Astrocyte (in vitro differentiated cells and primary cell): Measurements from ENCODE around the gene STMND1. TPM values are rescaled to one million over a fixed set of nuclear protein-coding genes. Genes with fewer than 3 reads are reported as not detected.

ENCODE experiments used
- DNase-seq: peaks from one replicate; pipeline ENCODE4 v3.0.0-alpha.2; 2010; ENCODE audit warnings: low read depth
- FAIRE-seq: peaks from 2 replicates; lab custom pipeline; 2011; peaks lifted over from hg19 to GRCh38; lab: Jason Lieb, UNC
- H2AFZ ChIP-seq: 2 replicates; pipeline ENCODE4 v1.6.0; 2012; ENCODE audit warnings: low read depth, low read length, inconsistent platforms
- H3K27ac ChIP-seq: 2 replicates; pipeline ENCODE4 v1.5.1; 2011; ENCODE audit warnings: low read depth, low read length, inconsistent platforms
- H3K27me3 ChIP-seq: 2 replicates; pipeline ENCODE4 v1.6.0; 2011; ENCODE audit warnings: low read length, inconsistent platforms; ENCODE audit not compliant: insufficient read depth
- H3K36me3 ChIP-seq: 2 replicates; pipeline ENCODE4 v1.5.1; 2011; ENCODE audit warnings: low read length, inconsistent platforms; ENCODE audit not compliant: insufficient read depth
- H3K4me1 ChIP-seq: 2 replicates; pipeline ENCODE4 v1.5.1; 2011; ENCODE audit warnings: low read length, inconsistent platforms; ENCODE audit not compliant: insufficient read depth
- H3K4me2 ChIP-seq: 2 replicates; pipeline ENCODE4 v1.6.0; 2012; ENCODE audit warnings: low read length, inconsistent platforms
- H3K4me3 ChIP-seq: 2 replicates; pipeline ENCODE4 v1.5.1; 2011; ENCODE audit warnings: low read depth, mild to moderate bottlenecking, low read length, inconsistent platforms; ENCODE audit not compliant: insufficient read depth
- H3K79me2 ChIP-seq: 2 replicates; pipeline ENCODE4 v1.6.0; 2012; ENCODE audit warnings: mild to moderate bottlenecking, low read length, inconsistent platforms; ENCODE audit not compliant: insufficient read depth
- H3K9ac ChIP-seq: 2 replicates; pipeline ENCODE4 v1.6.0; 2012; ENCODE audit warnings: mild to moderate bottlenecking, low read length, inconsistent platforms
- H3K9me3 ChIP-seq: 2 replicates; pipeline ENCODE4 v1.5.1; 2012; ENCODE audit warnings: low read depth, mild to moderate bottlenecking, low read length, inconsistent platforms; ENCODE audit not compliant: insufficient read depth
- H4K20me1 ChIP-seq: 2 replicates; pipeline ENCODE4 v1.6.0; 2012; ENCODE audit warnings: low read length, inconsistent platforms; ENCODE audit not compliant: insufficient read depth
- H3K27ac Mint-ChIP-seq: one replicate; pipeline ENCODE4 v1.8.0; 2021; ENCODE audit warnings: mild to moderate bottlenecking, mixed read lengths; ENCODE audit not compliant: unreplicated experiment
- H3K27me3 Mint-ChIP-seq: one replicate; pipeline ENCODE4 v1.8.0; 2021; ENCODE audit warnings: low read depth, mixed read lengths; ENCODE audit not compliant: unreplicated experiment
- H3K36me3 Mint-ChIP-seq: one replicate; pipeline ENCODE4 v1.8.0; 2021; ENCODE audit warnings: low read depth, mixed read lengths; ENCODE audit not compliant: unreplicated experiment
- H3K4me1 Mint-ChIP-seq: one replicate; pipeline ENCODE4 v1.8.0; 2021; ENCODE audit warnings: low read depth, mixed read lengths; ENCODE audit not compliant: unreplicated experiment
- H3K4me3 Mint-ChIP-seq: one replicate; pipeline ENCODE4 v1.8.0; 2021; ENCODE audit warnings: mild to moderate bottlenecking, moderate library complexity, mixed read lengths; ENCODE audit not compliant: unreplicated experiment
- H3K9me3 Mint-ChIP-seq: one replicate; pipeline ENCODE4 v1.8.0; 2021; ENCODE audit warnings: mild to moderate bottlenecking, mixed read lengths; ENCODE audit not compliant: unreplicated experiment
- EZH2 ChIP-seq: IDR thresholded peaks from 2 replicates; pipeline ENCODE4 v1.6.1; 2012; ENCODE audit warnings: mild to moderate bottlenecking, low read length, inconsistent platforms; ENCODE audit not compliant: insufficient read depth
- total RNA-seq: library from RNA; stranded (reverse); gene quantifications from 2 replicates; pipeline ENCODE4 v1.2.1, GENCODE V29; 2021
- TF ChIP-seq, protein P1 (sequence below): IDR thresholded peaks from 2 replicates; pipeline ENCODE4 v1.5.1; 2011; ENCODE audit warnings: low read depth, mild to moderate bottlenecking, inconsistent platforms, low read length, moderate library complexity; ENCODE audit not compliant: insufficient read depth

The STMND1 gene
- total RNA-seq, 1 donor from 2014 or later: 0.16 TPM

DNA sequence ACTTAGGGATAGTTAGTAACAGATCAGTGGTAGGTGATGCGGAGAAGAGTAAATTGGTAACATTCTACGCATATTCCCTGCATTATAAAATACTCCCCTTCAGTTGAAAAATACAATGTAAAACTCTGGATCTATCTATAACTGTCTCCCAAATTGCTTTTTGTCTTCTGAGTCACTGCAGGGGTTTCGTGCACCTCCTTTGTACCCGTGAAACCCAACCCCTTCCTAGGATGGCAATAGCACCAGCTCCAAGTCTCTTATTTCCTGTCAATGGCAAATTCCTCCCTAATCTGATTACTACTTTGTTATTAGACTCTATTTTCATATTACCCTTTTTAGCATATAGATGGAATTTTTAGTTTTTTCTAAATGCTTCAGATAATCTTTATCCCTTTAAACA lies 20.6 kb upstream of the STMND1 start:
- Histone ChIP-seq H3K79me2 (no peaks in the 10 kb centered on the region), H3K27ac (no peak overlapping the region), H3K27me3 (no peaks in the 10 kb centered on the region), H3K36me3 (no peaks in the 10 kb centered on the region), H3K9me3 (no peaks in the 10 kb centered on the region), H3K4me2 (no peak overlapping the region), H4K20me1 (no peaks in the 10 kb centered on the region), H3K4me1 (no peaks in the 10 kb centered on the region), H3K4me3 (no peak overlapping the region), H3K9ac (no peak overlapping the region), H2AFZ (no peak overlapping the region)
- H3K27ac Mint-ChIP-seq: no peak overlapping the region
- DNase-seq: no peak
- no peaks in the 10 kb centered on the region for H3K36me3 Mint-ChIP-seq
- H3K4me3 Mint-ChIP-seq: no peak overlapping the region
- TF ChIP-seq, protein P1, sequence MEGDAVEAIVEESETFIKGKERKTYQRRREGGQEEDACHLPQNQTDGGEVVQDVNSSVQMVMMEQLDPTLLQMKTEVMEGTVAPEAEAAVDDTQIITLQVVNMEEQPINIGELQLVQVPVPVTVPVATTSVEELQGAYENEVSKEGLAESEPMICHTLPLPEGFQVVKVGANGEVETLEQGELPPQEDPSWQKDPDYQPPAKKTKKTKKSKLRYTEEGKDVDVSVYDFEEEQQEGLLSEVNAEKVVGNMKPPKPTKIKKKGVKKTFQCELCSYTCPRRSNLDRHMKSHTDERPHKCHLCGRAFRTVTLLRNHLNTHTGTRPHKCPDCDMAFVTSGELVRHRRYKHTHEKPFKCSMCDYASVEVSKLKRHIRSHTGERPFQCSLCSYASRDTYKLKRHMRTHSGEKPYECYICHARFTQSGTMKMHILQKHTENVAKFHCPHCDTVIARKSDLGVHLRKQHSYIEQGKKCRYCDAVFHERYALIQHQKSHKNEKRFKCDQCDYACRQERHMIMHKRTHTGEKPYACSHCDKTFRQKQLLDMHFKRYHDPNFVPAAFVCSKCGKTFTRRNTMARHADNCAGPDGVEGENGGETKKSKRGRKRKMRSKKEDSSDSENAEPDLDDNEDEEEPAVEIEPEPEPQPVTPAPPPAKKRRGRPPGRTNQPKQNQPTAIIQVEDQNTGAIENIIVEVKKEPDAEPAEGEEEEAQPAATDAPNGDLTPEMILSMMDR: no peak
- TF ChIP-seq EZH2: no peak
- H3K4me1 Mint-ChIP-seq: no peaks in the 10 kb centered on the region
- peaks cover 2% of the 10 kb centered on the region for H3K27me3 Mint-ChIP-seq
- no peak for FAIRE-seq
- H3K9me3 Mint-ChIP-seq: peaks cover 7% of the 10 kb centered on the region

- Mint-ChIP-seq H3K4me1 (no peaks in the 10 kb centered on the region), H3K4me3 (no peak overlapping the region)
- FAIRE-seq: no peak
Measured at GRCh38 chr6:17081860-17082508, 19.9 kb upstream of the STMND1 start.

GRCh38 chr6:17083397-17083796 lies 18.5 kb upstream of the STMND1 start:
- Histone ChIP-seq H3K4me1 (no peaks in the 10 kb centered on the region), H3K27ac (no peak overlapping the region), H3K36me3 (no peaks in the 10 kb centered on the region), H3K9me3 (no peaks in the 10 kb centered on the region), H2AFZ (no peak overlapping the region), H3K27me3 (no peaks in the 10 kb centered on the region), H3K4me2 (no peak overlapping the region), H3K4me3 (no peak overlapping the region), H3K79me2 (no peaks in the 10 kb centered on the region), H3K9ac (no peak overlapping the region), H4K20me1 (no peaks in the 10 kb centered on the region)
- FAIRE-seq: no peak
- Mint-ChIP-seq H3K27me3 (peaks cover 2% of the 10 kb centered on the region), H3K4me1 (no peaks in the 10 kb centered on the region), H3K27ac (no peak overlapping the region), H3K9me3 (no peaks in the 10 kb centered on the region), H3K4me3 (no peak overlapping the region), H3K36me3 (no peaks in the 10 kb centered on the region)
- DNase-seq: no peak
- TF ChIP-seq, protein P1: no peak
- TF ChIP-seq EZH2: no peak

More at GRCh38 chr6:17081860-17082508, 19.9 kb upstream of the STMND1 start:
- Histone ChIP-seq H3K4me2 (no peak overlapping the region), H3K79me2 (no peaks in the 10 kb centered on the region), H3K36me3 (no peaks in the 10 kb centered on the region), H3K4me1 (no peaks in the 10 kb centered on the region), H2AFZ (no peak overlapping the region), H4K20me1 (no peaks in the 10 kb centered on the region), H3K9me3 (no peaks in the 10 kb centered on the region), H3K27ac (no peak overlapping the region), H3K27me3 (no peaks in the 10 kb centered on the region), H3K9ac (no peak overlapping the region), H3K4me3 (no peak overlapping the region)
- TF ChIP-seq, protein P1: no peak
- TF ChIP-seq EZH2: no peak
- peaks cover 2% of the 10 kb centered on the region for H3K9me3 Mint-ChIP-seq
- peaks cover 2% of the 10 kb centered on the region for H3K27me3 Mint-ChIP-seq
- DNase-seq: no peak
- no peaks in the 10 kb centered on the region for H3K36me3 Mint-ChIP-seq
- no peak overlapping the region for H3K27ac Mint-ChIP-seq
